Endodermal cell (in vitro differentiated cells): ENCODE results near the gene LRP1. TPM values are rescaled to one million over a fixed set of nuclear protein-coding genes. Genes with fewer than 3 reads are reported as not detected.

ENCODE experiments used
- DNase-seq: peaks from one replicate; pipeline ENCODE4 v3.0.0-alpha.2; 2017
- H3K27ac ChIP-seq: 2 replicates; pipeline ENCODE4 v1.5.1; 2013; ENCODE audit warnings: mild to moderate bottlenecking, low read depth, low read length, moderate library complexity
- H3K27me3 ChIP-seq: 2 replicates; pipeline ENCODE4 v1.6.1; 2013; ENCODE audit warnings: mild to moderate bottlenecking, low read length, moderate library complexity; ENCODE audit not compliant: insufficient read depth, control insufficient read depth, poor library complexity, severe bottlenecking
- H3K36me3 ChIP-seq: 2 replicates; pipeline ENCODE4 v1.7.0; 2013; ENCODE audit warnings: mild to moderate bottlenecking, low read length, moderate library complexity; ENCODE audit not compliant: control insufficient read depth, insufficient read depth
- H3K4me1 ChIP-seq: one replicate; pipeline ENCODE4 v1.7.0; 2013; ENCODE audit warnings: low read length; ENCODE audit not compliant: control insufficient read depth, insufficient read depth
- H3K4me3 ChIP-seq: 2 replicates; pipeline ENCODE4 v1.5.1; 2013; ENCODE audit warnings: mild to moderate bottlenecking, low read length, moderate library complexity
- H3K9ac ChIP-seq: 2 replicates; pipeline ENCODE4 v1.6.1; 2013; ENCODE audit warnings: mild to moderate bottlenecking, low read length, moderate library complexity; ENCODE audit not compliant: poor library complexity, severe bottlenecking; ENCODE audit errors: extremely low read depth
- H3K9me3 ChIP-seq: 2 replicates; pipeline ENCODE4 v1.6.1; 2013; ENCODE audit warnings: mild to moderate bottlenecking, low read length, moderate library complexity; ENCODE audit not compliant: control insufficient read depth
- H3K27ac Mint-ChIP-seq: 2 replicates; pipeline ENCODE4 v1.8.0; 2020; ENCODE audit warnings: mixed read lengths
- H3K27me3 Mint-ChIP-seq: 2 replicates; pipeline ENCODE4 v1.8.0; 2021; ENCODE audit warnings: mild to moderate bottlenecking, mixed read lengths; ENCODE audit not compliant: insufficient read depth
- H3K36me3 Mint-ChIP-seq: 2 replicates; pipeline ENCODE4 v1.8.0; 2020; ENCODE audit warnings: low read depth, mixed read lengths
- H3K4me1 Mint-ChIP-seq: 2 replicates; pipeline ENCODE4 v1.8.0; 2020; ENCODE audit warnings: mixed read lengths
- H3K4me3 Mint-ChIP-seq: 2 replicates; pipeline ENCODE4 v1.8.0; 2020; ENCODE audit warnings: mild to moderate bottlenecking, moderate library complexity, mixed read lengths
- H3K9me3 Mint-ChIP-seq: 2 replicates; pipeline ENCODE4 v1.8.0; 2020; ENCODE audit warnings: mild to moderate bottlenecking, mixed read lengths
- CTCF ChIP-seq: fragments of 200-600 bp; sonication (generic); conservative IDR thresholded peaks from 2 replicates; pipeline ENCODE4 v1.5.0; 2021; ENCODE audit warnings: antibody characterized with exemption, mild to moderate bottlenecking
- WGBS, 2 experiments: methylation state at CpG; one replicate each; pipeline versions ENCODE4 v1.1.5 to v1.1.7; 2013; ENCODE audit warnings: missing lambda C conversion rate in 2 of 2, mixed read lengths in 1 of 2; ENCODE audit not compliant: insufficient coverage in 1 of 2, insufficient read length in 1 of 2; 5-methylcytosine and 5-hydroxymethylcytosine counted together
- total RNA-seq, 2 donors: library from RNA; stranded (reverse); fragmentation: NEBNext Ultra II Directional in 1 of 2; extraction: Animal tissue kit (Norgen Biotek cat#: 25700) in 1 of 2; gene quantifications; 2 replicates in 1 of 2; 3 replicates in 1 of 2; pipeline ENCODE4 v1.2.1, GENCODE V29; 2021

Gene LRP1
- total RNA-seq, 2 donors from 2014 or later, result 74.5 to 87.7 TPM

- peak; percentile 99 for DNase-seq
- no peak overlapping the region for H3K27ac ChIP-seq
- H3K27ac Mint-ChIP-seq, result no peak overlapping the region
These were observed 115.4 kb downstream of the LRP1 start for GRCh38 chr12:57243521-57244311.

GRCh38 chr12:57244312-57244696 is 116.0 kb downstream of the LRP1 start:
- Histone ChIP-seq H3K27me3 (peaks cover 48% of the 10 kb centered on the region), H3K4me3 (no peak overlapping the region), H3K4me1 (no peaks in the 10 kb centered on the region), H3K27ac (no peak overlapping the region), H3K36me3 (no peaks in the 10 kb centered on the region), H3K9me3 (no peaks in the 10 kb centered on the region), H3K9ac (no peak overlapping the region)
- no peaks in the 10 kb centered on the region for H3K9me3 Mint-ChIP-seq
- DNase-seq, result peak; percentile 57
- H3K27ac Mint-ChIP-seq, result no peak overlapping the region
- H3K4me1 Mint-ChIP-seq, result peaks cover 23% of the 10 kb centered on the region
- 78% methylated on average over 6 of the region's 6 CpGs; no CpG with 5 or more reads in 1 of the 2 experiments for WGBS, 2 experiments
- peaks cover 4% of the 10 kb centered on the region for H3K36me3 Mint-ChIP-seq
- TF ChIP-seq CTCF, result no peak
- peaks cover 55% of the 10 kb centered on the region for H3K27me3 Mint-ChIP-seq
- H3K4me3 Mint-ChIP-seq, result no peak overlapping the region

More at GRCh38 chr12:57243521-57244311, 115.4 kb downstream of the LRP1 start:
- H3K4me3 Mint-ChIP-seq, result peak overlapping the region; percentile 54
- Histone ChIP-seq H3K9ac (no peak overlapping the region), H3K36me3 (no peaks in the 10 kb centered on the region), H3K27me3 (peaks cover 54% of the 10 kb centered on the region), H3K4me1 (no peaks in the 10 kb centered on the region), H3K9me3 (no peaks in the 10 kb centered on the region), H3K4me3 (peak overlapping the region; percentile 65)
- peak; percentile 89 for TF ChIP-seq CTCF
- H3K36me3 Mint-ChIP-seq, result peaks cover 4% of the 10 kb centered on the region
- H3K27me3 Mint-ChIP-seq, result peaks cover 61% of the 10 kb centered on the region
- peaks cover 25% of the 10 kb centered on the region for H3K4me1 Mint-ChIP-seq
- H3K9me3 Mint-ChIP-seq, result no peaks in the 10 kb centered on the region
- 27 to 31% methylated on average over 17 to 34 of the region's 41 CpGs for WGBS, 2 experiments

DNA sequence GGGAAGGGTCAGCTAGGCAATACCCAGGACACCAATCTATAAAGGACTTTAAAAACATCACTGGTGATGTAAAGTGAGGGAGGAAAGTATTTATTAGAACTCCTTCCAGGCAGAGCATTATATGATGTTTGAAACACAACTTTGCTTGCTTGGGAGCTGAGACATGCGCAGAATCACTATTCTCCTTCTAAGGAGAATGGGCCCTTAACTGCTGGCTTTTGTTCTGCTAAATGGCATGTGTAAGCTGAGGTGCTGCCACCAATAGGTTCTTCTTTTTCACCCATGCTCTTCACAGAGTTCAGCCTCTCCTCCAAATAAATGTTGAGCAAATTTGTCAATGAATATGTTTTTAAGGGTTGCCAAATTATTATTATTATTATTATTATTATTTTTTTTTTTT is 118.8 kb downstream of the LRP1 start:
- Histone ChIP-seq H3K4me3 (no peak overlapping the region), H3K9ac (no peak overlapping the region), H3K9me3 (no peaks in the 10 kb centered on the region), H3K27me3 (peaks cover 21% of the 10 kb centered on the region), H3K4me1 (no peaks in the 10 kb centered on the region), H3K27ac (no peak overlapping the region), H3K36me3 (no peaks in the 10 kb centered on the region)
- peaks cover 28% of the 10 kb centered on the region for H3K27me3 Mint-ChIP-seq
- peak; percentile 71 for DNase-seq
- TF ChIP-seq CTCF, result no peak
- 67% methylated on average over 1 of the region's 1 CpG; no CpG with 5 or more reads in 1 of the 2 experiments for WGBS, 2 experiments
- H3K4me1 Mint-ChIP-seq, result peaks cover 11% of the 10 kb centered on the region
- H3K4me3 Mint-ChIP-seq, result no peak overlapping the region
- H3K27ac Mint-ChIP-seq, result no peak overlapping the region
- no peaks in the 10 kb centered on the region for H3K9me3 Mint-ChIP-seq
- H3K36me3 Mint-ChIP-seq, result peaks cover 4% of the 10 kb centered on the region
